HCT116 (cell line): ENCODE data around the gene TIAM2. TPM values are rescaled to one million over a fixed set of nuclear protein-coding genes. Genes with fewer than 3 reads are reported as not detected.

Experiments
- ATAC-seq: fragments of 200-7000 bp; cut with Tn5 transposase; 2 replicates; pipeline ENCODE4 v1.9.1; 2020; ENCODE audit warnings: mild to moderate bottlenecking, moderate library complexity
- BruUV-seq: library from RNA; stranded (reverse); fragments of 400-500 nt; replicated peaks from 2 replicates; lab custom pipeline; 2021; lab: Mats Ljungman, UMichigan
- CTCF ChIA-PET: fragments of 300-600 bp; sonication (Branson Sonifier 250); formaldehyde crosslinking; loops from one replicate; lab custom pipeline; 2021; ENCODE audit warnings: antibody characterized with exemption; lab: Charles Lee
- POLR2A ChIA-PET: fragments of 300-600, 350-600 bp; sonication (Branson Sonifier 250); formaldehyde crosslinking; loops from one replicate; lab custom pipeline; 2021; ENCODE audit warnings: antibody characterized with exemption; lab: Charles Lee
- RAD21 ChIA-PET, 2 experiments: fragments of 300-600 bp; sonication (Branson Sonifier 250); formaldehyde crosslinking; loops; one replicate each; lab custom pipeline; 2023; ENCODE audit warnings: low total read pairs in 2 of 2; ENCODE audit not compliant: uncharacterized antibody in 2 of 2, unreplicated experiment in 2 of 2, low non-redundant PET in 1 of 2; lab: Charles Lee
- DNase-seq: peaks from one replicate; pipeline ENCODE4 v3.0.0-alpha.2; 2010; ENCODE audit warnings: low read depth, low spot score
- H2AFZ ChIP-seq: fragments of 200-600 bp; shearing (Covaris generic), sonication (generic); 2 replicates; pipeline ENCODE4 v1.6.1; 2017; ENCODE audit warnings: low read depth, mixed run types, mixed read lengths, antibody characterized with exemption, low read length; ENCODE audit not compliant: poor library complexity, severe bottlenecking
- H3K27ac ChIP-seq: 2 replicates; pipeline ENCODE4 v1.5.1; 2012; ENCODE audit warnings: low read depth, low read length
- H3K27me3 ChIP-seq: fragments of 200-600 bp; sonication (generic); 2 replicates; pipeline ENCODE4 v1.6.1; 2016; ENCODE audit warnings: mixed run types, low read length, mixed read lengths; ENCODE audit not compliant: insufficient read depth
- H3K36me3 ChIP-seq, 2 experiments: fragments of 200-500 bp in 1 of 2; fragments of 200-600 bp in 1 of 2; sonication (Bioruptor generic) in 1 of 2; sonication (generic) in 1 of 2; 2 replicates each; pipeline versions ENCODE4 v1.5.1 to v1.6.1; 2014 to 2016; ENCODE audit warnings: low read length in 2 of 2, inconsistent platforms in 1 of 2, mixed read lengths in 1 of 2, mixed run types in 1 of 2; ENCODE audit not compliant: insufficient read depth in 2 of 2, control insufficient read depth in 1 of 2
- H3K4me1 ChIP-seq, 2 experiments: fragments of 200-600 bp in 1 of 2; sonication (generic) in 1 of 2; 2 replicates each; pipeline versions ENCODE4 v1.5.1 to v1.6.1; 2012 to 2017; ENCODE audit warnings: low read length in 2 of 2, inconsistent platforms in 1 of 2, mild to moderate bottlenecking in 1 of 2, mixed read lengths in 1 of 2, mixed run types in 1 of 2, moderate library complexity in 1 of 2; ENCODE audit not compliant: insufficient read depth in 2 of 2, control insufficient read depth in 1 of 2
- H3K4me2 ChIP-seq: fragments of 200-600 bp; sonication (generic); 2 replicates; pipeline ENCODE4 v1.6.1; 2017; ENCODE audit warnings: mixed run types, low read length, mixed read lengths
- H3K4me3 ChIP-seq, 2 experiments: fragments of 200-600 bp in 1 of 2; sonication (generic) in 1 of 2; replicated peaks in 1 of 2; 2 replicates each; pipeline ENCODE4 v1.5.1; 2011 to 2016; ENCODE audit warnings: low read length in 2 of 2, control low read depth in 1 of 2, low read depth in 1 of 2, mild to moderate bottlenecking in 1 of 2, mixed read lengths in 1 of 2, mixed run types in 1 of 2
- H3K79me2 ChIP-seq: fragments of 200-600 bp; sonication (generic); 2 replicates; pipeline ENCODE4 v1.6.1; 2017; ENCODE audit warnings: mild to moderate bottlenecking, mixed run types, low read length, moderate library complexity, mixed read lengths; ENCODE audit not compliant: insufficient read depth
- H3K9ac ChIP-seq: fragments of 200-600 bp; sonication (generic); 2 replicates; pipeline ENCODE4 v1.6.1; 2016; ENCODE audit warnings: low read length, mixed read lengths
- H3K9me2 ChIP-seq: fragments of 200-600 bp; sonication (generic), shearing (Covaris generic); 2 replicates; pipeline ENCODE4 v1.6.1; 2017; ENCODE audit warnings: mixed run types, mild to moderate bottlenecking, moderate library complexity; ENCODE audit not compliant: insufficient read depth
- H3K9me3 ChIP-seq, 2 experiments: fragments of 200-500 bp in 1 of 2; fragments of 200-600 bp in 1 of 2; sonication (Bioruptor generic) in 1 of 2; sonication (generic) in 1 of 2; 2 replicates each; pipeline ENCODE4 v1.6.1; 2014 to 2017; ENCODE audit warnings: low read length in 2 of 2, mixed read lengths in 2 of 2, inconsistent platforms in 1 of 2, low read depth in 1 of 2, mild to moderate bottlenecking in 1 of 2, mixed run types in 1 of 2, moderate library complexity in 1 of 2; ENCODE audit not compliant: control insufficient read depth in 1 of 2, insufficient read depth in 1 of 2
- H4K20me1 ChIP-seq: fragments of 200-600 bp; sonication (generic), shearing (Covaris generic); 2 replicates; pipeline ENCODE4 v1.6.1; 2017; ENCODE audit warnings: mixed run types, mild to moderate bottlenecking, moderate library complexity; ENCODE audit not compliant: insufficient read depth
- CBX3 ChIP-seq: IDR thresholded peaks from 2 replicates; pipeline ENCODE4 v1.6.1; 2012; ENCODE audit warnings: low read depth
- CEBPB ChIP-seq: IDR thresholded peaks from 2 replicates; pipeline ENCODE4 v1.6.1; 2012; ENCODE audit warnings: low read depth
- EGR1 ChIP-seq: IDR thresholded peaks from 2 replicates; pipeline ENCODE4 v1.6.1; 2012; ENCODE audit warnings: low read depth
- ELF1 ChIP-seq: IDR thresholded peaks from 2 replicates; pipeline ENCODE4 v1.6.1; 2012; ENCODE audit warnings: low read depth, borderline replicate concordance
- EZH2phosphoT487 ChIP-seq: fragments of 200-600 bp; IDR thresholded peaks from 2 replicates; pipeline ENCODE4 v1.6.1; 2018; ENCODE audit warnings: antibody characterized with exemption, borderline replicate concordance
- FOSL1 ChIP-seq: IDR thresholded peaks from 2 replicates; pipeline ENCODE4 v1.6.1; 2012; ENCODE audit warnings: low read depth
- POLR2AphosphoS5 ChIP-seq: IDR thresholded peaks from 2 replicates; pipeline ENCODE4 v1.6.1; 2011; ENCODE audit warnings: mild to moderate bottlenecking, low read depth, low read length, moderate library complexity
- SP1 ChIP-seq: IDR thresholded peaks from 2 replicates; pipeline ENCODE4 v1.6.1; 2012; ENCODE audit warnings: low read depth
- SRF ChIP-seq: IDR thresholded peaks from 2 replicates; pipeline ENCODE4 v1.6.1; 2012; ENCODE audit warnings: low read depth
- TCF7L2 ChIP-seq: IDR thresholded peaks from 2 replicates; pipeline ENCODE4 v1.7.0; 2011; ENCODE audit warnings: borderline replicate concordance, inconsistent platforms; ENCODE audit not compliant: insufficient read depth, insufficient read length; ENCODE audit errors: extremely low read depth
- YY1 ChIP-seq: IDR thresholded peaks from 2 replicates; pipeline ENCODE4 v1.6.1; 2011; ENCODE audit warnings: low read length, low read depth, moderate library complexity, mild to moderate bottlenecking; ENCODE audit not compliant: insufficient replicate concordance; ENCODE audit errors: extremely low read depth
- ZFX ChIP-seq: fragments of 450-650 bp; IDR thresholded peaks from 2 replicates; pipeline ENCODE4 v1.6.1; 2017
- ZNF274 ChIP-seq: fragments of 200-500 bp; sonication (Bioruptor generic); IDR thresholded peaks from 2 replicates; pipeline ENCODE4 v1.6.1; 2014; ENCODE audit warnings: mild to moderate bottlenecking, low read depth, low read length, inconsistent platforms
- intact Hi-C: fragments of 100-400 bp; cut with micrococcal nuclease; formaldehyde crosslinking; loops from 2 replicates; pipeline ENCODE4 v1.10.0; 2022
- total RNA-seq: library from RNA; stranded (reverse); gene quantifications from one replicate; pipeline ENCODE4 v1.2.1, GENCODE V29; 2021; ENCODE audit not compliant: unreplicated experiment
- TF ChIP-seq, protein P1 (sequence below): IDR thresholded peaks from 2 replicates; pipeline ENCODE4 v1.6.1; 2011; ENCODE audit warnings: mild to moderate bottlenecking, low read length, moderate library complexity; ENCODE audit not compliant: insufficient replicate concordance; ENCODE audit errors: extremely low read depth
- TF ChIP-seq, protein P2 (sequence below), 3 experiments: fragments of 200-600 bp in 1 of 3; sonication (generic) in 1 of 3; IDR thresholded peaks in 2 of 3; conservative IDR thresholded peaks in 1 of 3; 2 replicates each; pipeline ENCODE4 v1.5.1; 2012 to 2017; ENCODE audit warnings: low read depth in 2 of 3, low read length in 2 of 3, antibody characterized with exemption in 1 of 3, borderline replicate concordance in 1 of 3, control low read depth in 1 of 3, mild to moderate bottlenecking in 1 of 3, mixed read lengths in 1 of 3, mixed run types in 1 of 3, moderate library complexity in 1 of 3; ENCODE audit not compliant: insufficient read depth in 1 of 3
- TF ChIP-seq, protein P3 (sequence below): IDR thresholded peaks from 2 replicates; pipeline ENCODE4 v1.6.1; 2012

TIAM2 gene
- total RNA-seq, 1 experiment from 2014 or later: 9.4 TPM

GRCh38 chr6:155078331-155078745 lies 83.2 kb downstream of the TIAM2 start:
- H3K79me2 ChIP-seq: no peaks in the 10 kb centered on the region
- no peak overlapping the region for H3K9ac ChIP-seq
- no TSS peak for BruUV-seq
- no peak overlapping the region for H3K4me3 ChIP-seq
- ChIA-PET RAD21 (no interaction called here), POLR2A (interaction anchor here (1.1 kb wide), 1 partner anchor 10 kb away, joined by 3 read pairs; no protein-coding TSS in a partner anchor), CTCF (no interaction called here)
- ATAC-seq (no peak), DNase-seq (no peak)
- intact Hi-C loops: no loop called here
- no peak overlapping the region for H3K4me2 ChIP-seq
- no peaks in the 10 kb centered on the region for H3K4me1 ChIP-seq
- no peaks in the 10 kb centered on the region for H3K27me3 ChIP-seq
- H2AFZ ChIP-seq: no peak overlapping the region
- no peaks in the 10 kb centered on the region for H3K9me2 ChIP-seq
- no peaks in the 10 kb centered on the region; a peak in 1 of 4 replicates for H3K36me3 ChIP-seq
- TF ChIP-seq POLR2AphosphoS5 (no peak), CEBPB (no peak), ZNF274 (no peak), ZFX (no peak), FOSL1 (no peak), SRF (no peak), YY1 (no peak), EZH2phosphoT487 (no peak), ELF1 (no peak), CBX3 (no peak), SP1 (no peak), EGR1 (no peak), TCF7L2 (no peak)
- TF ChIP-seq, protein P1, sequence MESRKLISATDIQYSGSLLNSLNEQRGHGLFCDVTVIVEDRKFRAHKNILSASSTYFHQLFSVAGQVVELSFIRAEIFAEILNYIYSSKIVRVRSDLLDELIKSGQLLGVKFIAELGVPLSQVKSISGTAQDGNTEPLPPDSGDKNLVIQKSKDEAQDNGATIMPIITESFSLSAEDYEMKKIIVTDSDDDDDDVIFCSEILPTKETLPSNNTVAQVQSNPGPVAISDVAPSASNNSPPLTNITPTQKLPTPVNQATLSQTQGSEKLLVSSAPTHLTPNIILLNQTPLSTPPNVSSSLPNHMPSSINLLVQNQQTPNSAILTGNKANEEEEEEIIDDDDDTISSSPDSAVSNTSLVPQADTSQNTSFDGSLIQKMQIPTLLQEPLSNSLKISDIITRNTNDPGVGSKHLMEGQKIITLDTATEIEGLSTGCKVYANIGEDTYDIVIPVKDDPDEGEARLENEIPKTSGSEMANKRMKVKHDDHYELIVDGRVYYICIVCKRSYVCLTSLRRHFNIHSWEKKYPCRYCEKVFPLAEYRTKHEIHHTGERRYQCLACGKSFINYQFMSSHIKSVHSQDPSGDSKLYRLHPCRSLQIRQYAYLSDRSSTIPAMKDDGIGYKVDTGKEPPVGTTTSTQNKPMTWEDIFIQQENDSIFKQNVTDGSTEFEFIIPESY: no peak
- TF ChIP-seq, protein P2, sequence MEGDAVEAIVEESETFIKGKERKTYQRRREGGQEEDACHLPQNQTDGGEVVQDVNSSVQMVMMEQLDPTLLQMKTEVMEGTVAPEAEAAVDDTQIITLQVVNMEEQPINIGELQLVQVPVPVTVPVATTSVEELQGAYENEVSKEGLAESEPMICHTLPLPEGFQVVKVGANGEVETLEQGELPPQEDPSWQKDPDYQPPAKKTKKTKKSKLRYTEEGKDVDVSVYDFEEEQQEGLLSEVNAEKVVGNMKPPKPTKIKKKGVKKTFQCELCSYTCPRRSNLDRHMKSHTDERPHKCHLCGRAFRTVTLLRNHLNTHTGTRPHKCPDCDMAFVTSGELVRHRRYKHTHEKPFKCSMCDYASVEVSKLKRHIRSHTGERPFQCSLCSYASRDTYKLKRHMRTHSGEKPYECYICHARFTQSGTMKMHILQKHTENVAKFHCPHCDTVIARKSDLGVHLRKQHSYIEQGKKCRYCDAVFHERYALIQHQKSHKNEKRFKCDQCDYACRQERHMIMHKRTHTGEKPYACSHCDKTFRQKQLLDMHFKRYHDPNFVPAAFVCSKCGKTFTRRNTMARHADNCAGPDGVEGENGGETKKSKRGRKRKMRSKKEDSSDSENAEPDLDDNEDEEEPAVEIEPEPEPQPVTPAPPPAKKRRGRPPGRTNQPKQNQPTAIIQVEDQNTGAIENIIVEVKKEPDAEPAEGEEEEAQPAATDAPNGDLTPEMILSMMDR (IDR thresholded peaks at IDR 0.05 in 2 of 3, conservative IDR thresholded peaks at IDR 0.05 in 1 of 3; ENCODE audit: borderline replicate concordance in 1 of 3, insufficient read depth in 1 of 3, low read depth in 2 of 3, low read length in 2 of 3): no peak
- TF ChIP-seq, protein P3, sequence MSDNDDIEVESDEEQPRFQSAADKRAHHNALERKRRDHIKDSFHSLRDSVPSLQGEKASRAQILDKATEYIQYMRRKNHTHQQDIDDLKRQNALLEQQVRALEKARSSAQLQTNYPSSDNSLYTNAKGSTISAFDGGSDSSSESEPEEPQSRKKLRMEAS: no peak
- H3K9me3 ChIP-seq: no peaks in the 10 kb centered on the region
- no peak overlapping the region for H3K27ac ChIP-seq
- H4K20me1 ChIP-seq: no peaks in the 10 kb centered on the region
